Measurements from ENCODE around the gene SLC2A10. TPM values are rescaled to one million over a fixed set of nuclear protein-coding genes. Genes with fewer than 3 reads are reported as not detected.

Gene SLC2A10
- total and polyA plus RNA-seq, 2 experiments from 2014 or later = 4.9 to 14.6 TPM

DNA sequence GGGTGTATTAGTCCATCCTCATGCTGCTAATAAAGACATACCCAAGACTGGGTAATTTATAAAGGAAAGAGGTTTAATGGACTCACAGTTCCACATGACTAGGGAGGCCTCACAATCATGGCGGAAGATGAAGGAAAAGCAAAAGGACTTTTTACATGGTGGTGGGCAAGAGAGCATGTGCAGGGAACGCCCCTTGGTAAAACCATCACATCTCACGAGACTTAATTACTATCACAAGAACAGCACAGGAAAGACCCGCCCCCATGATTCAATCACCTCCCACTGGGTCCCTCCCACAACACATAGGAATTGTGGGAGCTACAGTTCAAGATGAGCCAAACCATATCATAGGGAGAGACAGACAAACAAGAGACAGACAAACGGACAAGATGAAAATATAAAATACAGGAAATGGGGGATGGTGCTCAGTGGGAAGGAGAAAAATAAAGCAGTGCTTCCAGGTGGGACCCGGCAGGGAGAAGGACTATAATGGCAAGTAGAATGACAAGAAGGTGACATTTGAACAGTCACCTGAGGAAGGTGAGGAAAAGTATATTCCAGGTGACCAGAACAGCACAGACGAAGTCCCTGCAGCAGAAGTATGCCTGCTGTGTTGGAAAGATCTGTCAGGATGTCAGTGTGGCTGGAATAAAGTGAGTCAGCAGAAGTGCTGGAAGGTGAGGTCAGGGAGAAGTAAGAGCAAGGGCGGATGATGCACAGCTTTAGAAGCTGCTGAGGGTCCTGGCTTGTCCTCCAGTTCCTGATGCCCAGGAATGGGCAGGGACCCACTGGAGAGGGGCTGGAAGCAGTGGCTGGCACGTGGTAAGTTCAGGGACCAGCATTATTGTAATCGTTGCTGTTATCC is 61.1 kb downstream of the SLC2A10 start (continued):
- TF ChIP-seq, protein P1, sequence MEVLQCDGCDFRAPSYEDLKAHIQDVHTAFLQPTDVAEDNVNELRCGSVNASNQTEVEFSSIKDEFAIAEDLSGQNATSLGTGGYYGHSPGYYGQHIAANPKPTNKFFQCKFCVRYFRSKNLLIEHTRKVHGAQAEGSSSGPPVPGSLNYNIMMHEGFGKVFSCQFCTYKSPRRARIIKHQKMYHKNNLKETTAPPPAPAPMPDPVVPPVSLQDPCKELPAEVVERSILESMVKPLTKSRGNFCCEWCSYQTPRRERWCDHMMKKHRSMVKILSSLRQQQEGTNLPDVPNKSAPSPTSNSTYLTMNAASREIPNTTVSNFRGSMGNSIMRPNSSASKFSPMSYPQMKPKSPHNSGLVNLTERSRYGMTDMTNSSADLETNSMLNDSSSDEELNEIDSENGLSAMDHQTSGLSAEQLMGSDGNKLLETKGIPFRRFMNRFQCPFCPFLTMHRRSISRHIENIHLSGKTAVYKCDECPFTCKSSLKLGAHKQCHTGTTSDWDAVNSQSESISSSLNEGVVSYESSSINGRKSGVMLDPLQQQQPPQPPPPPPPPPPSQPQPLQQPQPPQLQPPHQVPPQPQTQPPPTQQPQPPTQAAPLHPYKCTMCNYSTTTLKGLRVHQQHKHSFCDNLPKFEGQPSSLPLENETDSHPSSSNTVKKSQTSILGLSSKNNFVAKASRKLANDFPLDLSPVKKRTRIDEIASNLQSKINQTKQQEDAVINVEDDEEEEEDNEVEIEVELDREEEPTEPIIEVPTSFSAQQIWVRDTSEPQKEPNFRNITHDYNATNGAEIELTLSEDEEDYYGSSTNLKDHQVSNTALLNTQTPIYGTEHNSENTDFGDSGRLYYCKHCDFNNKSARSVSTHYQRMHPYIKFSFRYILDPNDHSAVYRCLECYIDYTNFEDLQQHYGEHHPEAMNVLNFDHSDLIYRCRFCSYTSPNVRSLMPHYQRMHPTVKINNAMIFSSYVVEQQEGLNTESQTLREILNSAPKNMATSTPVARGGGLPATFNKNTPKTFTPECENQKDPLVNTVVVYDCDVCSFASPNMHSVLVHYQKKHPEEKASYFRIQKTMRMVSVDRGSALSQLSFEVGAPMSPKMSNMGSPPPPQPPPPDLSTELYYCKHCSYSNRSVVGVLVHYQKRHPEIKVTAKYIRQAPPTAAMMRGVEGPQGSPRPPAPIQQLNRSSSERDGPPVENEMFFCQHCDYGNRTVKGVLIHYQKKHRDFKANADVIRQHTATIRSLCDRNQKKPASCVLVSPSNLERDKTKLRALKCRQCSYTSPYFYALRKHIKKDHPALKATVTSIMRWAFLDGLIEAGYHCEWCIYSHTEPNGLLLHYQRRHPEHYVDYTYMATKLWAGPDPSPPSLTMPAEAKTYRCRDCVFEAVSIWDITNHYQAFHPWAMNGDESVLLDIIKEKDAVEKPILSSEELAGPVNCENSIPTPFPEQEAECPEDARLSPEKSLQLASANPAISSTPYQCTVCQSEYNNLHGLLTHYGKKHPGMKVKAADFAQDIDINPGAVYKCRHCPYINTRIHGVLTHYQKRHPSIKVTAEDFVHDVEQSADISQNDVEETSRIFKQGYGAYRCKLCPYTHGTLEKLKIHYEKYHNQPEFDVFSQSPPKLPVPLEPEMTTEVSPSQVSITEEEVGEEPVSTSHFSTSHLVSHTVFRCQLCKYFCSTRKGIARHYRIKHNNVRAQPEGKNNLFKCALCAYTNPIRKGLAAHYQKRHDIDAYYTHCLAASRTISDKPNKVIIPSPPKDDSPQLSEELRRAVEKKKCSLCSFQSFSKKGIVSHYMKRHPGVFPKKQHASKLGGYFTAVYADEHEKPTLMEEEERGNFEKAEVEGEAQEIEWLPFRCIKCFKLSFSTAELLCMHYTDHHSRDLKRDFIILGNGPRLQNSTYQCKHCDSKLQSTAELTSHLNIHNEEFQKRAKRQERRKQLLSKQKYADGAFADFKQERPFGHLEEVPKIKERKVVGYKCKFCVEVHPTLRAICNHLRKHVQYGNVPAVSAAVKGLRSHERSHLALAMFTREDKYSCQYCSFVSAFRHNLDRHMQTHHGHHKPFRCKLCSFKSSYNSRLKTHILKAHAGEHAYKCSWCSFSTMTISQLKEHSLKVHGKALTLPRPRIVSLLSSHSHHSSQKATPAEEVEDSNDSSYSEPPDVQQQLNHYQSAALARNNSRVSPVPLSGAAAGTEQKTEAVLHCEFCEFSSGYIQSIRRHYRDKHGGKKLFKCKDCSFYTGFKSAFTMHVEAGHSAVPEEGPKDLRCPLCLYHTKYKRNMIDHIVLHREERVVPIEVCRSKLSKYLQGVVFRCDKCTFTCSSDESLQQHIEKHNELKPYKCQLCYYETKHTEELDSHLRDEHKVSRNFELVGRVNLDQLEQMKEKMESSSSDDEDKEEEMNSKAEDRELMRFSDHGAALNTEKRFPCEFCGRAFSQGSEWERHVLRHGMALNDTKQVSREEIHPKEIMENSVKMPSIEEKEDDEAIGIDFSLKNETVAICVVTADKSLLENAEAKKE (CRISPR knock-in tag; IDR thresholded peaks at IDR 0.05) = no peak
- no peak for TF ChIP-seq JUNB (IDR thresholded peaks at IDR 0.05; ENCODE audit: unreplicated experiment)
- no peak for TF ChIP-seq POLR2AphosphoS5 (IDR thresholded peaks at IDR 0.05; ENCODE audit: low read depth)

DNA sequence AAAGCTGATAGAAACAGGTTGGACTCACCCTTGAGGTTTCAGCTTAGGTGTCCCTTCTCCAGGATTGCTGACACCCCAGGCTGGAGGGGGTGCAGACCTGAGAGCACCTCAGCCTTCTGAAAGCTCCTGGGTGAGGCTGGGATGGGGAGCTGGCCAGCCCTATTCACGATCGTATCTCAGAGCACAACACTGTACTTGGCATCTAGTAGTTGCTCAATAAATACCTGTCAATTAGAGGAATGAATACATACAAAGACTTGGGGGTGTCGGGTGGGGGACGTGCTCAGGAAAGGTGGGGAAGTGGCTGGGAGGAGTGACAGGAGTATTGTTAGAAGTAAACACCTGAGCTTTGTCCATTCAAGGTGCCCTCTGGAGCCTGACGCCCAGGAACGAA is 61.7 kb downstream of the SLC2A10 start:
- no peak overlapping the region for H2AFZ ChIP-seq
- TF ChIP-seq EZH2 (IDR thresholded peaks at IDR 0.05; ENCODE audit: low read depth, unreplicated experiment) = no peak
- TF ChIP-seq JUNB (IDR thresholded peaks at IDR 0.05; ENCODE audit: unreplicated experiment) = no peak
- TF ChIP-seq ZNF331 (CRISPR knock-in tag; IDR thresholded peaks at IDR 0.05; ENCODE audit: low read depth) = no peak
- no peak for TF ChIP-seq STAT1 (IDR thresholded peaks at IDR 0.05; ENCODE audit: unreplicated experiment)
- TF ChIP-seq ZNF114 (CRISPR knock-in tag; IDR thresholded peaks at IDR 0.05) = no peak
- TF ChIP-seq, protein P2, sequence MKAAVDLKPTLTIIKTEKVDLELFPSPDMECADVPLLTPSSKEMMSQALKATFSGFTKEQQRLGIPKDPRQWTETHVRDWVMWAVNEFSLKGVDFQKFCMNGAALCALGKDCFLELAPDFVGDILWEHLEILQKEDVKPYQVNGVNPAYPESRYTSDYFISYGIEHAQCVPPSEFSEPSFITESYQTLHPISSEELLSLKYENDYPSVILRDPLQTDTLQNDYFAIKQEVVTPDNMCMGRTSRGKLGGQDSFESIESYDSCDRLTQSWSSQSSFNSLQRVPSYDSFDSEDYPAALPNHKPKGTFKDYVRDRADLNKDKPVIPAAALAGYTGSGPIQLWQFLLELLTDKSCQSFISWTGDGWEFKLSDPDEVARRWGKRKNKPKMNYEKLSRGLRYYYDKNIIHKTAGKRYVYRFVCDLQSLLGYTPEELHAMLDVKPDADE (IDR thresholded peaks at IDR 0.05) = no peak
- TF ChIP-seq, protein P3, sequence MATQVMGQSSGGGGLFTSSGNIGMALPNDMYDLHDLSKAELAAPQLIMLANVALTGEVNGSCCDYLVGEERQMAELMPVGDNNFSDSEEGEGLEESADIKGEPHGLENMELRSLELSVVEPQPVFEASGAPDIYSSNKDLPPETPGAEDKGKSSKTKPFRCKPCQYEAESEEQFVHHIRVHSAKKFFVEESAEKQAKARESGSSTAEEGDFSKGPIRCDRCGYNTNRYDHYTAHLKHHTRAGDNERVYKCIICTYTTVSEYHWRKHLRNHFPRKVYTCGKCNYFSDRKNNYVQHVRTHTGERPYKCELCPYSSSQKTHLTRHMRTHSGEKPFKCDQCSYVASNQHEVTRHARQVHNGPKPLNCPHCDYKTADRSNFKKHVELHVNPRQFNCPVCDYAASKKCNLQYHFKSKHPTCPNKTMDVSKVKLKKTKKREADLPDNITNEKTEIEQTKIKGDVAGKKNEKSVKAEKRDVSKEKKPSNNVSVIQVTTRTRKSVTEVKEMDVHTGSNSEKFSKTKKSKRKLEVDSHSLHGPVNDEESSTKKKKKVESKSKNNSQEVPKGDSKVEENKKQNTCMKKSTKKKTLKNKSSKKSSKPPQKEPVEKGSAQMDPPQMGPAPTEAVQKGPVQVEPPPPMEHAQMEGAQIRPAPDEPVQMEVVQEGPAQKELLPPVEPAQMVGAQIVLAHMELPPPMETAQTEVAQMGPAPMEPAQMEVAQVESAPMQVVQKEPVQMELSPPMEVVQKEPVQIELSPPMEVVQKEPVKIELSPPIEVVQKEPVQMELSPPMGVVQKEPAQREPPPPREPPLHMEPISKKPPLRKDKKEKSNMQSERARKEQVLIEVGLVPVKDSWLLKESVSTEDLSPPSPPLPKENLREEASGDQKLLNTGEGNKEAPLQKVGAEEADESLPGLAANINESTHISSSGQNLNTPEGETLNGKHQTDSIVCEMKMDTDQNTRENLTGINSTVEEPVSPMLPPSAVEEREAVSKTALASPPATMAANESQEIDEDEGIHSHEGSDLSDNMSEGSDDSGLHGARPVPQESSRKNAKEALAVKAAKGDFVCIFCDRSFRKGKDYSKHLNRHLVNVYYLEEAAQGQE (IDR thresholded peaks at IDR 0.05; ENCODE audit: unreplicated experiment) = no peak
- TF ChIP-seq, protein P4, sequence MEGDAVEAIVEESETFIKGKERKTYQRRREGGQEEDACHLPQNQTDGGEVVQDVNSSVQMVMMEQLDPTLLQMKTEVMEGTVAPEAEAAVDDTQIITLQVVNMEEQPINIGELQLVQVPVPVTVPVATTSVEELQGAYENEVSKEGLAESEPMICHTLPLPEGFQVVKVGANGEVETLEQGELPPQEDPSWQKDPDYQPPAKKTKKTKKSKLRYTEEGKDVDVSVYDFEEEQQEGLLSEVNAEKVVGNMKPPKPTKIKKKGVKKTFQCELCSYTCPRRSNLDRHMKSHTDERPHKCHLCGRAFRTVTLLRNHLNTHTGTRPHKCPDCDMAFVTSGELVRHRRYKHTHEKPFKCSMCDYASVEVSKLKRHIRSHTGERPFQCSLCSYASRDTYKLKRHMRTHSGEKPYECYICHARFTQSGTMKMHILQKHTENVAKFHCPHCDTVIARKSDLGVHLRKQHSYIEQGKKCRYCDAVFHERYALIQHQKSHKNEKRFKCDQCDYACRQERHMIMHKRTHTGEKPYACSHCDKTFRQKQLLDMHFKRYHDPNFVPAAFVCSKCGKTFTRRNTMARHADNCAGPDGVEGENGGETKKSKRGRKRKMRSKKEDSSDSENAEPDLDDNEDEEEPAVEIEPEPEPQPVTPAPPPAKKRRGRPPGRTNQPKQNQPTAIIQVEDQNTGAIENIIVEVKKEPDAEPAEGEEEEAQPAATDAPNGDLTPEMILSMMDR (conservative IDR thresholded peaks at IDR 0.05; ENCODE audit: low read depth in 2 of 2) = no peak
- H3K9me2 ChIP-seq (ENCODE audit: insufficient read depth) = 0 out of 2 replicates have a peak, but pooled peaks cover 6% of the 10 kb centered on the region
- Mint-ChIP-seq H3K4me1 (no peaks in the 10 kb centered on the region; the same call in 1 of the 3 replicates), H3K36me3 (ENCODE audit: low read depth) (no peaks in the 10 kb centered on the region), H3K27me3 (ENCODE audit: insufficient read depth, low read depth, poor library complexity) (peaks cover 8% of the 10 kb centered on the region), H3K4me3 (no peak overlapping the region), H3K9me3 (no peaks in the 10 kb centered on the region), H3K27ac (no peak overlapping the region)
- no peaks in the 10 kb centered on the region for H4K20me1 ChIP-seq (replicated peaks; ENCODE audit: insufficient read depth)
- no peaks in the 10 kb centered on the region for H3F3A ChIP-seq (replicated peaks; ENCODE audit: low read depth)
- ATAC-seq (no peak), DNase-seq (ENCODE audit: low spot score) (no peak)
- no peaks in the 10 kb centered on the region for H3K4me1 ChIP-seq (ENCODE audit: insufficient read depth)
- no peaks in the 10 kb centered on the region for H3K27me3 ChIP-seq (ENCODE audit: insufficient read depth)
- no peak overlapping the region for H3K4me2 ChIP-seq
- no peak overlapping the region for H3K4me3 ChIP-seq
- H3K79me2 ChIP-seq (replicated peaks; ENCODE audit: insufficient read depth) = no peaks in the 10 kb centered on the region
- no peak overlapping the region for H3K27ac ChIP-seq (ENCODE audit: low read depth)
- no peaks in the 10 kb centered on the region for H3K36me3 ChIP-seq (ENCODE audit: insufficient read depth)

Measured in GM23338 (cell line).